ENCODE measurements around the gene MCF2L2.
A peak's percentile ranks its signal among the peaks of the same experiment; 100 is the strongest.
"Not testable (repeated sequence)": the region's sequence is repeated elsewhere in the genome, so short reads cannot be mapped to it uniquely, and the experiment has no call there.

The MCF2L2 gene

GRCh38 chr3:183181606-183182005 lies 246.8 kb downstream of the MCF2L2 start:
- Histone ChIP-seq H3K36me3 (ENCODE audit: control insufficient read depth, insufficient read depth, low read length) (no peaks in the 10 kb centered on the region), H3K27me3 (replicated peaks; ENCODE audit: control insufficient read depth, insufficient read depth, low read length) (no peaks in the 10 kb centered on the region; the same call in 1 of the 2 replicates), H3K4me3 (replicated peaks; ENCODE audit: low read depth, low read length) (no peak overlapping the region)
- no peak for DNase-seq (ENCODE audit: extremely low read depth, insufficient read length)
- TF ChIP-seq CTCF (IDR thresholded peaks at IDR 0.05; ENCODE audit: insufficient read depth, low read length, poor library complexity, severe bottlenecking): no peak

GRCh38 chr3:183180784-183181295 lies 247.6 kb downstream of the MCF2L2 start:
- no peaks in the 10 kb centered on the region for H3K36me3 ChIP-seq (ENCODE audit: control insufficient read depth, insufficient read depth, low read length)

GRCh38 chr3:183180110-183180783 lies 248.2 kb downstream of the MCF2L2 start:
- no peak for TF ChIP-seq CTCF (IDR thresholded peaks at IDR 0.05; ENCODE audit: insufficient read depth, low read length, poor library complexity, severe bottlenecking)
- no peaks in the 10 kb centered on the region for H3K36me3 ChIP-seq (ENCODE audit: control insufficient read depth, insufficient read depth, low read length)
- H3K4me3 ChIP-seq (replicated peaks; ENCODE audit: low read depth, low read length): no peak overlapping the region
- H3K27me3 ChIP-seq (replicated peaks; ENCODE audit: control insufficient read depth, insufficient read depth, low read length): no peaks in the 10 kb centered on the region; the same call in 1 of the 2 replicates
- no peak for DNase-seq (ENCODE audit: extremely low read depth, insufficient read length)

More at GRCh38 chr3:183180784-183181295, 247.6 kb downstream of the MCF2L2 start:
- no peak for TF ChIP-seq CTCF (IDR thresholded peaks at IDR 0.05; ENCODE audit: insufficient read depth, low read length, poor library complexity, severe bottlenecking)
- H3K4me3 ChIP-seq (replicated peaks; ENCODE audit: low read depth, low read length): no peak overlapping the region
- H3K27me3 ChIP-seq (replicated peaks; ENCODE audit: control insufficient read depth, insufficient read depth, low read length): no peaks in the 10 kb centered on the region; the same call in 1 of the 2 replicates
- no peak for DNase-seq (ENCODE audit: extremely low read depth, insufficient read length)

GRCh38 chr3:183179550-183179908 lies 248.9 kb downstream of the MCF2L2 start:
- H3K36me3 ChIP-seq (ENCODE audit: control insufficient read depth, insufficient read depth, low read length); H3K27me3 ChIP-seq (replicated peaks; ENCODE audit: control insufficient read depth, insufficient read depth, low read length); DNase-seq (ENCODE audit: extremely low read depth, insufficient read length); H3K4me3 ChIP-seq (replicated peaks; ENCODE audit: low read depth, low read length): not testable (repeated sequence)

GRCh38 chr3:183178833-183179549 lies 249.4 kb downstream of the MCF2L2 start:
- TF ChIP-seq CTCF (IDR thresholded peaks at IDR 0.05; ENCODE audit: insufficient read depth, low read length, poor library complexity, severe bottlenecking): peak; percentile 14
- no peaks in the 10 kb centered on the region for H3K36me3 ChIP-seq (ENCODE audit: control insufficient read depth, insufficient read depth, low read length)
- H3K27me3 ChIP-seq (replicated peaks; ENCODE audit: control insufficient read depth, insufficient read depth, low read length): no peaks in the 10 kb centered on the region; the same call in 1 of the 2 replicates
- H3K4me3 ChIP-seq (replicated peaks; ENCODE audit: low read depth, low read length): peak overlapping the region; percentile 50
- DNase-seq (ENCODE audit: extremely low read depth, insufficient read length): peak; percentile 35

GRCh38 chr3:183178512-183178832 lies 249.9 kb downstream of the MCF2L2 start:
- no peak for TF ChIP-seq CTCF (IDR thresholded peaks at IDR 0.05; ENCODE audit: insufficient read depth, low read length, poor library complexity, severe bottlenecking)
- H3K4me3 ChIP-seq (replicated peaks; ENCODE audit: low read depth, low read length): peak overlapping the region; percentile 50
- DNase-seq (ENCODE audit: extremely low read depth, insufficient read length): no peak
- no peaks in the 10 kb centered on the region; the same call in 1 of the 2 replicates for H3K27me3 ChIP-seq (replicated peaks; ENCODE audit: control insufficient read depth, insufficient read depth, low read length)
- H3K36me3 ChIP-seq (ENCODE audit: control insufficient read depth, insufficient read depth, low read length): no peaks in the 10 kb centered on the region

Measured in GM06990 (cell line).